GM20431 (cell line): Measurements from ENCODE around the gene SH3GL3.

Experiments
- in situ Hi-C: fragments of 300-500 bp; cut with MseI, MboI; formaldehyde crosslinking; loops from one replicate; pipeline ENCODE4 v1.15.0; 2020; ENCODE audit warnings: low sequenced_read_pairs; ENCODE audit not compliant: unreplicated experiment

Gene SH3GL3

DNA sequence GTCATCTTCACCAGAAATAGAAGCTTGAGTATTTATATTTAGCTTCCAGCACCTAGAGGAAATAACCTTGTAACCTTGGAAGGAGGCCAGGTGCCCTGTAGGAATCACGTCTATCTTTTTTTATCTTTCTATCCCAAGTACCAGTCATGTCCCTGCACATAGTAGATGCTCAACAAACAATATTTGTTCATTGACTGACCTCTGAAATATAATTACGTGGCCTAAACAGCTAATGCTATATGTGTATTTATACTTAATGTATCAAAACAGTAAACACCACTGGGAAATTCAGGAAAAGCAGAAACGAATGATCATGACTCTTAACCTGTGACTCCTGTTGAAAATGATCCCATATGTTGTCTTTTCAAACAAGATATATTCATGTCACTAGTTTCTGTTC, 108.9 kb downstream of the SH3GL3 start:
- in situ Hi-C loops = loop anchor here (25.0 kb wide), 1 partner anchor 294 kb away; no protein-coding TSS in a partner anchor

DNA sequence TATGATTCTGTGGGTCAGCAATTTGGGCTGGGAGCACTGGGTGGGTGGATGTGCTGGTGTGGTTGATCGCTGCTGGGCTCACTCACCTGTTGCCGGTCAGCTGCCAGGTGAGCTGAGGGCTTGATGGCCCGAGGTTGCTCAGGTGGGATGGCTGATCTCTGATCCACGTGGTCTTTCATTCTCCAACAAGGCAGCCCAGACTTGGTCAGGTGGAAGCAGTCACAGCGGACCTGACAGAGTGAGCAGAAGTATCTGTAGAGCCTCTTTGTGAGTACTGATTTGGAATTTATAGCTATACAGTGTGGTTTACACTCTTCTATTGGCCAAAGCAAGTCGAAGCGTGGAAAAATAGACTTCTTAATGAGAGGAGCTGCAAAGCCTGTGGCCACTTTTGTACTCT, 109.6 kb downstream of the SH3GL3 start:
- in situ Hi-C loops = loop anchor here (25.0 kb wide), 1 partner anchor 294 kb away; no protein-coding TSS in a partner anchor

DNA sequence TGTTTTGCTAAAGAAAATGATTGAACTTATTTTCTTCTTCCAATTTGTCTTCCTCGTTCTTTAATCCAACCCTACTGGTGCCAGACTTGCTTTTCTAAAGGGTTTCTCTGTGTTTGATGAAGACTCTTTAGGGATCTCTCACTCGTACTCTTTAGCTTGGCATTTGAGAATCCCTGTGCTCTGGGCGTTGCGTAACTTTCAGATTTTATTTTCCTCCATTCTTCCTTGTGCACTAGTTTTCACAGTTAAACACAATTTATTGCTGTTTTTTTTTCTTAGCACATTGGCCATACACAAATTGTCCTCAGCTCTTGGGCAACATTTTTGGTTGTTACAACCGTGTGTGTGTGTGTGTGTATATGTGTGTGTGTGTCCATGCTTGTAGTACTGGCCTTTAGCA, 111.0 kb downstream of the SH3GL3 start:
- in situ Hi-C loops = loop anchor here (25.0 kb wide), 1 partner anchor 296 kb away; no protein-coding TSS in a partner anchor

DNA sequence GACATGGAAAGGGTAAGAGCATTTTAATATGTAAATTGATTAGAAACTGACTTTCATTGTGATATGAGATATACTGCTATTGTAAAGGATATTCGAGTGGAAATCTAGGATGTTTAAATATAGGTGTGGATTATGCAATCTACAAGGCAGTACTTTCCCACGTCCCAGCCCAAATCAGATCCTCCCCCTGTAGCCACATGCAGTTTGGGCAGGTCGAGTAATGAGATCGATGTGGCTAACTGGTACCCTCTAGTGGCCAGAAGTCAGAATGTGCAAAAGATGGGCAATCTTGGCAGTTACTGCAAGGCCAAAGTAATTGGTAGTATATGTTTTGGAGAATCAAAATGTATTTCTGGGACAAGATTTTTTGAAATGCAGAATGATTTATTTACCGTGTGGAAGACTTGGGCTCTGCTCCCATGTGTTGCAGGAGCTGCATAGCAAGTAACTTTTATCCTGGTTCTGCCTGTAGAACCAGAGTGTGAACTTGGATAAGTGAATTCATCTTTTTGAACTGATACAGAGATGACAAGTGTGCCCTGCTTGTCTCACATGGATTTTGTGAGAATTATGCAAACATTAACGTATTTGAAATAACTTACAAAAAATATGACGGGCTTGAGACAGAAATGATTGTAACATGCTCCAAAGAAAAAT, 112.3 kb downstream of the SH3GL3 start:
- in situ Hi-C loops = loop anchor here (25.0 kb wide), 1 partner anchor 297 kb away; no protein-coding TSS in a partner anchor

DNA sequence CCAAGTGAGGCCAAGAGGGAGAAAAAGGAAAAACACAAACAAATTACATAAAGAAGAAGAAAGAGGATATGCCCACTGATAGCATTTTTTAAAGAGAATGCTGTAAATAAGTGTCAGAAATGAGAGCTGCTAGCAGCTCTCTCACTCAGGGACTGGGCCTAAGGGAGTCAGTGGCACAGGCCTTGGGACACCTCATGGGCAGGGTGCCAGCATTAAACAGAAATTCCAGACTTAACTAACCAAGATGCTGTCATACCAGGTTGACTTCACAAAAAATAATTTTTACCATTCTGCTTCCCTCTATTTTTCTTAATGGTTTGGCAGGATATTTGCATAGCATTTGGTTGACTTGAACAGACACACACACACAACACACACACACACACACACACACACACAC, 114.5 kb downstream of the SH3GL3 start:
- in situ Hi-C loops = loop anchor here (10.0 to 25.0 kb wide), 2 partner anchors 127 to 299 kb away; no protein-coding TSS in a partner anchor

DNA sequence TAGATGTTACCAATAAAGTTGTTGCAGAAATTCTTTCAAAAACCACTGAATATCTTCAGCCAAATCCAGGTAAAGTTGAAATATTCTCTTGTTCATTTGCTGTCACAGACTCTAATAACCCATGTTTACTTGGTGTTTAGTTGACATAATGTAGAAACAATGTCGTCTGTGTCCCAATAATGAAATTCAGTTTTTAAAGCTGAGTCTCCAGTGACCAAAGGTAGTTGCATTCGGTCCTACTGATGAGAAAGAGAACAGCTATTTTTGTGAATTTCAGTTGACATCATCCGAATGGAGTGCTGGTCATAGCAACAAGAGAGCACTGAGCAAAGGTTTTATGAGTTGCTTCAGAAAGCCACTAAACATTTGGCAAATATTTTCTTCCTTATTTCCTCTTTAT, 118.0 kb downstream of the SH3GL3 start:
- in situ Hi-C loops = loop anchor here (10.0 to 25.0 kb wide), 2 partner anchors 130 to 303 kb away; no protein-coding TSS in a partner anchor

DNA sequence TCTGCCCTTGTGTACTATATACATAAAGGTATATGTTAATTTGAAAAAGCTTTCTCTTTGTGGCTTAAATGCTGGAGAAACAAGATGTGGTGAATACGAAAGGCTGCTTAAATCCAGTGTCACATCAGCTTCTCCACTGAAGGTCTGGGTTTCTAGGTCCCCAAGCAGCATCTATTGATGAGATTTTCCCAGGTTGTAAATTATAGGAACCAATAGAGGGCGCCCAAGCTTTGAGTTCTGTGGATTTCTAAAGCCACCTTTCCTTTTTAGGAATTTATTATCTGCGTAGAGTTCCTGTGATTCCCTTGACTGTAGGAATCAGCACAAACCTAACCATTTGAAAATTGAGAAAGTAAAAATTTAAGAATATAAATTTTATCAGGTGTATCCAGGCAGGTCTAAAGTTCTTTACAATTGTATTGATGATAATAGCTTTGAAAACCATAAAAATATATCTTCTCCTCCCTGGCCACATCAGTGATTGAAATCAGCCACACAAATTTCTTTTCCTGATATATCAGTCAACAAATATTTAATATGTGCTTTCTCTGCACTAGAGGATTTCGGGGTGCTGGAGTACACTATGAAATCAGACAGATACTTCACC, 118.5 kb downstream of the SH3GL3 start:
- in situ Hi-C loops = loop anchor here (10.0 to 25.0 kb wide), 2 partner anchors 131 to 303 kb away; no protein-coding TSS in a partner anchor

DNA sequence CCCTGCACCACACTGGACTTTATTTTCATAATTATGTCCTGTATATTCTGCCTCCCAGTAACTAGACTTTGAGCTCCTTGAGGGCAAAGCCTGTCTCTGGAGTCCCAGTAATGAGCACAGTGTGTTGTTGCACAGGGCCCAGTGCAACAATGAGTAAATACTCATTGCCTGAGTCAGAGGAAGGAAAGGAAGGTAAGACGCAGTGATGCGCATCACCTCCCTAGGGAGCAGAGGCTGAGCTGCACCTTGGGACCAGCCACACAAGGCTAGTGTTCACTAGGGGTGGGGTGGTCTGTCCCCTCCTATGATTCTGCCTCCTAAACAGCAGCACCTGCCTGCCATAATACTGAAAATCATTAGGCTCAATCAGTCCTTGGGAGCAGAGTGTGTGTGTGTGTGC, 120.2 kb downstream of the SH3GL3 start:
- in situ Hi-C loops = loop anchor here (10.0 to 25.0 kb wide), 2 partner anchors 133 to 305 kb away; no protein-coding TSS in a partner anchor

DNA sequence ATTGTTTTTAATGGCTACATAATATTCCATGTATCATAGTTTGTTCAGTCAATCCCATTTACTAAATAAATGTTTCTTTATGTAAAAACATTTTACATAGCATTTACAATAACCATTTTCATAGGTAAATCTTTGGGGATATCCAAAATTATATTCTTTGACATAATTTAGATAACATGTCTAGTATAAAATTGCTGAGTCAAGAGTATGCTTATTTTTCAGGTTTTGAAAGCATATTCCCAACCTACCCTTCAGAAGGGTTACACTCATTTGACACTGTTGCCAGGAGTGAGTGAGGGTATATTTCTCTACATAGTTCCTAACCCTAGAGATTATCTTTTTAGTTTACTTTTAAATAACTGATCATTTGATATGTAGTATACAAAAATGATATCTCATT, 122.2 kb downstream of the SH3GL3 start:
- in situ Hi-C loops = loop anchor here (10.0 to 25.0 kb wide), 2 partner anchors 135 to 307 kb away; no protein-coding TSS in a partner anchor

DNA sequence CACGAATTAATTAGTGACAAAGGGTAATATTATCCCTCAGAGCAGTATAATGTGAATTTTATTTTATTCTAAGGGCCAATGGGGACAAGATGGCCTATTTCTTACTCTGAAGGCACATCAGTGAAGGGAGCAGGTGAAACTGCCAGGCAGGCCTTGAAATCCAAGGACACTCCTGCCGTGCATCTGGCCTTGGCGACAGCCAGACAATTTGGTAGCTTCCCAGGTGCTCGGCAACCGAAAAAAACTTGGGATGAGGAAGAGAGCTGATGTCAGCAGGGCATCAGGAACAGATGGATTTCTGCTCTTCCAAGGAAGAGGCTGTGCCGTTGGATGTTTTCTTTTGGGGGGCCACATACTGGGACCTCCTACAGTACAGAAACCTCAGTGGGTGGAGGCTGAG, 123.6 kb downstream of the SH3GL3 start:
- in situ Hi-C loops = loop anchor here (25.0 kb wide), 1 partner anchor 308 kb away; no protein-coding TSS in a partner anchor

DNA sequence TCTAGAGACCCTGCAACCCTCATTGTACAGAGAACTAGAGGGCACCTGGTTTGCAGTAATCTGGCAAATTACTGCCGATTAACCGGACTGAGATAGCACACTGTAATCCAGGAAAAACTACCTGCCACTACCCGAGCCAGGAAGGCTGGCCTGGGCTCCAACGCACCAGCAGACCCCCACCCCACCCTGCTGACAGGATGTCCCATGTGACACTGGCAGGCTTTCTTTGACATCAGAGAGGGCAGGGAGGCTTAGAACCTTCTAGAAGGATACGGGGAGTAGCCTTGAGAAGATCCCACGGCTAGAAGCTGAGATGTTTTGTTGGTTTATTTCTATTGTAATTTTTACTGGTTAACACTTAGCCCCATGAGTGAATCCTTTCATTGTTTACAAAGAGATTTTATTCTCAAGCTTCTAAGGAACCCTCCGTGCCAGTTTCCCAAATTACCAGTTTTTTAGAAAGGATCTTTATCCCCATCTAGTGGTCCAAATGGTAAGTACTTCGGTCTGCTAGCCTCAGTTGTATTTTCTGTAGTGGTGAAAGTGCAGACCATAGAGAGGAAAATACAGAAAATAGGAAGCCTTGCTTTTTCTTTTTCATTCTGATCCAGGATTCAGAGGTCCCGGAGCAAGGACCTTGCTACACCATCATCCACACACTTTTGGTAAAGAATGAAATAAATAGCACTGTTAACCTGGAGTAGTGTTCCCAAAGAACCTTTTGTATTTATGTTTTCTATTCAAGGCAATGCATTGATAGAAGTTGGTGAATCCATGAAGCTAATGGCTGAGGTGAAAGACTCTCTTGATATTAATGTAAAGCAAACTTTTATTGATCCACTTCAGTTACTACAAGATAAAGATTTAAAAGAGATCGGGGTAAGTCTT, 124.9 kb downstream of the SH3GL3 start:
- in situ Hi-C loops = loop anchor here (25.0 kb wide), 1 partner anchor 310 kb away; no protein-coding TSS in a partner anchor

DNA sequence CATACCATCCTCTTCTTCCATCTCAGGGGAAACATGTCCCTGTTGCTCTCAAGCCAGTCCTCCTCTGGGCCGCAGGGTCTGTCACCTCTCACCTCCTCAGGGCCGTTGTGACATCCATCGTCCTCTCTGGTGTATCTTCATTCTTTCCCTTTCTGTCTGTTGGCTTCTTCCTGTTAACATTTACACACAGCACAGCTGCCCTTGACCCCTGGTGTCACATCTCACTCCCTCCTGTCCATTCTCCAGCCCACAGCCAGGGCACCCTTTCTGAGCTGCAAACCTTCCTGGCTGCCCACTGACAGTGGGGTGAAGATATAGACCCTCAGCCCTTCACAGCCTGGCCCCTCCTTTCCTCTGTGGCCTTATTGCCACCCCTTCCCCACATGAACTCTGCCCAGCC, 127.2 kb downstream of the SH3GL3 start:
- in situ Hi-C loops = loop anchor here (25.0 kb wide), 1 partner anchor 312 kb away; no protein-coding TSS in a partner anchor

DNA sequence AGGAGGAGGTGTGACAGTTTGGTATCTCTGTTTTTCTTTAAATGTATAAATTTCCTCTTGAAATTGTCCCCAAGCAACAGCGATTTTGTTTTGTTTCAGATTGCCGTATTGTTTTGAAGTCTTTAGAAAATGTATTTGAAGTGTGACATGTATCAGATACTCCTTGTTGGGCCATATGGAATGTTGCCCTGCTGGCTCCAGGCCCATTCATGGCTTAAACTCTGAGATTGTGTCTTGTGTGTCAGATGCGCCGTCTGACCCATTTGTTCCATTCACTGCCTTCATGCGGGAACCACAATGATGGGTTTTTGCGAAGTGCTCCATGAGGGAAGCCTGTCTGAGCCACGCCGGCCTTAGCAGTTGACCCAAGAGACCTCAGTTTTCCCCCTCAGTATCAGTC, 131.6 kb downstream of the SH3GL3 start:
- in situ Hi-C loops = loop anchor here (25.0 kb wide), 1 partner anchor 434 kb away; no protein-coding TSS in a partner anchor

DNA sequence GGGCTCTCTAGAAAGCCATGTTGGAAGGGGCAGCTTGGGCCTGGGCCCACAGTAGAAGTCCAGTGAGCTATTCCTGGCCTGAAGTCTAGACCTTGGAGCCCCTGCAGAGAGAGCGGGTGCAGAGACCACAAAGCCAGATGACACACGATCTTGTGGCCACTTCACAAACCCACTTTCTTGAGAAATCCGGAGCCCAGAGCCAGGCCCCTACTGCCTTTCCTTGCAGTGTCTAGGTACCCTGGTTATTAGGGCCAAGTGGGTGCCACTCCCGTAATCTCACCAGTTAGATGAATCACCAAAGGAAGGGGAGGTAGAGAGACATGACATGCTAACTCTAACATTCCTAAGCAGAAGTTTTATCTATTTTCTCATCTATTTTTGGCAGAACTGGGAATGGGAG, 134.2 kb downstream of the SH3GL3 start:
- in situ Hi-C loops = loop anchor here (25.0 kb wide), 1 partner anchor 431 kb away; no protein-coding TSS in a partner anchor

DNA sequence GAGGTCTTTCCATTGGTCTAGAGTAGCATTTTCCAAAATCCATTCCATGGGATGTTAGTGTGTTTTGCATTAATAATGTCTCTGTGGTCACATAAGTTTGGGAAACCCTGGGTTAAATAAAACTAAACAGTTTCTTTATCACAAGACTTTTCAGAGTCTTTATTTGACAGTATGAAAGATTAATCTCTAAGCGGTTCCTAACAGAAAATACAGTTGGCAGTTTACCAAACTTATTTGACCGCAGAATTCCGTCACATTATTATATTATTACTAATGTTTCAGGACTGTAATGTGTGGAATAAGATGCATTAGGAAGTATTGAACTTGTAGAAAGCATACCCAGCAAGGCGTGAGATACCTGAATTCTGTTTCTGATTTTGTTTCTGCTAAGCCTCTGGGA, 135.2 kb downstream of the SH3GL3 start:
- in situ Hi-C loops = loop anchor here (25.0 kb wide), 1 partner anchor 430 kb away; no protein-coding TSS in a partner anchor

DNA sequence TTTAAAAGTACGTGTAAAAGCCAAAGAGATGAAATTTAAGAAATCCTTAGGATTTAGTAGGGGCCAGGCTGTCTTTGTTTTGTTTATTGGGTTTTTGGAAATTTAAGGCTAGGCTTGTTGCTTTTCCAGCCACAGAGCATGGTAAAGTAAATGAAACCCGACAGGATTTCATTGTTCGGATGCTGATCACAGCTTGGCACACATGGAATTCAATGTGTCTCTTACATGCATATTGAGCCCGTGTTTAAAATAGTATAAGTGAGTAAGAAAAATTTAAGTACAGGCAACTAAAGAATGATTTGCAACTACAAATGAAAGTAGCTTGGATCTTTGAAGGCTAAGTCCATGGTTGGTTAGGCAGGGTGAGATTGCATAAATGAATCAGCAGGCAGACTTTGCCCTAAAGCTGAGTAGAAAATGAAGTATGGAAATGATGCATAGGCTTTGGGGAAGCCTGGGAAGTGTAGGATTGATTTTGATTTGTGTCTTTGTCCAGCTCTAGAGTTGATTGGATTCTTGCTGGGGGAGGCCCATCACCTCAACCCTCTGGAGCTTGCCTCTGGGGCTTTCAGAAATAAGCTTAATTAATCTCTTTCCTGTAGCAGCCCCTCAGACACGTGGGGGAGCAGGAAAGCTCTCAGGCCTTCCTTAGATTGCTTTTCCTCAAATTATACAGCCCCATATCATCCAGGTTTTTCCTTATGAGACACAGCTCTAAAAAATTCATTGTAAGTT, 138.6 kb downstream of the SH3GL3 start:
- in situ Hi-C loops = loop anchor here (25.0 kb wide), 1 partner anchor 427 kb away; no protein-coding TSS in a partner anchor

DNA sequence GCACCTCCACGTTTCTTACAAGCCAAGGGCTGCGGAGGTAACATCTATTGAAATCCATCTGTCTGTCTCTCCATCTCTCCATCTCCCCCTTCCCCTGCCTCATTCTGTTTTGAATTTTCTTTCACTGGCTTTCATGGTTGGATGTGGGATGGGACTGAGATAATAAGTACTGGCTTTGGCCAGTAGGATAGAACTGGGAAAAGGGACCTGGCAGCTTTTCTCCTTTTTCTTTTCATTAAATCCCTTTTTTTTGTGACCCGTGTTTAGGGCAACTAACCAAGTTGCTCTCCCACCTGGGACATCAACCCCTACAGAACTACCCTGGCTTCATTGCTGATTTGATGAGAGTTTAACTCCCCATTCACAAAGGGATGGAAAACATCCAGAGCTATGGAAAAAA, 139.9 kb downstream of the SH3GL3 start:
- in situ Hi-C loops = loop anchor here (25.0 kb wide), 1 partner anchor 425 kb away; no protein-coding TSS in a partner anchor

DNA sequence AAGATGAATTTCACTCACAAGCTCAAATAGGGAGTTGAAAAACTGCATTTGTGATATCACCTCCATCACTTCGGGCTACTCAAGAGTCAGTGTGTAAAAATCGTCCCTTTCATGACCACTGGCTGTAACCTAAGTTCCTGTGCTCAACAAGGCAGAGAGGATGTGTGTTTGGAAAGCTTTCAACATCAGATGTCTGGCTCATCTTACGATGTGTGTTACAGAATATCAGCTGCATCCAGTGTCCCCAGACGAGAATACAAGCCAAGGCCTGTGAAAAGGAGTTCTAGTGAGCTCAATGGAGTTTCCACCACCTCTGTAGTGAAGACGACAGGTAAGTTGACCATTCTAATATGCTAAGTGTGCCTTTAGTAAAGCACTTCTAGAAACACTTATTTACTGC, 141.3 kb downstream of the SH3GL3 start:
- in situ Hi-C loops = loop anchor here (25.0 kb wide), 1 partner anchor 424 kb away; no protein-coding TSS in a partner anchor
